PFSK-1 (cell line): ENCODE measurements around the gene GABBR2.

Experiments used
- FOXP2 ChIP-seq: optimal IDR thresholded peaks from 2 replicates; pipeline ENCODE3; 2011; ENCODE audit warnings: borderline replicate concordance, control low read depth, inconsistent platforms; ENCODE audit not compliant: insufficient read depth; ENCODE audit errors: extremely low read length, extremely low read depth
- POLR2AphosphoS5 ChIP-seq: IDR thresholded peaks from 2 replicates; pipeline ENCODE4 v1.6.1; 2012; ENCODE audit warnings: low read depth, mild to moderate bottlenecking, control low read depth, low read length, moderate library complexity
- REST ChIP-seq, 2 experiments: IDR thresholded peaks; 2 replicates each; pipeline versions ENCODE4 v1.6.1 to v1.8.0; 2011 to 2012; ENCODE audit warnings: low read depth in 2 of 2, low read length in 2 of 2, control low read depth in 1 of 2, inconsistent platforms in 1 of 2, mild to moderate bottlenecking in 1 of 2, moderate library complexity in 1 of 2; ENCODE audit not compliant: insufficient read depth in 1 of 2
- SIN3A ChIP-seq: IDR thresholded peaks from 2 replicates; pipeline ENCODE4 v1.6.1; 2012; ENCODE audit warnings: mild to moderate bottlenecking, low read length, moderate library complexity, borderline replicate concordance; ENCODE audit not compliant: insufficient read depth
- TAF1 ChIP-seq: IDR thresholded peaks from 2 replicates; pipeline ENCODE4 v1.6.1; 2012; ENCODE audit warnings: low read length, control low read depth, borderline replicate concordance; ENCODE audit not compliant: insufficient read depth

The GABBR2 gene

GRCh38 chr9:98559561-98559960, 149.2 kb downstream of the GABBR2 start:
- TF ChIP-seq FOXP2, result no peak

- TF ChIP-seq FOXP2 (no peak), SIN3A (no peak), TAF1 (no peak)
These were observed 150.2 kb downstream of the GABBR2 start for GRCh38 chr9:98558575-98558974.

DNA sequence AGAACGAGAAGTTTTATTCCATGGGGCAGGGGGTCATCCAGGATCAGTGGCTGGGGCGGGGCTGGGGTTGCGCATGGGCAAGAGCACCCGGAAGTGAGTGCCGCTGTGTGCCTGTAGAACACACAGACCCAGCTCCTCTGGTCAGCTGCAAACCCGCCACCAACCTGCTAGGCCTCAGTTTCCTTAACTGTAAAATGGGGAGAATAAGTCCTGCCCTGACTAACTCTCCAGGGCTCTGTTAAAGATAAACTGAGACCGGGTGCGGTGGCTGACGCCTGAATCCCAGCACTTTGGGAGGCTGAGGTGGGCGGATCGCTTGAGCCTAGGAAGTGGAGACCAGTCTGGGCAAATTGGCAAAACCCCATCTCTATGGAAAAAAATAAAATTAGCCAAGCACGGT, 152.2 kb downstream of the GABBR2 start:
- TF ChIP-seq TAF1 (no peak), FOXP2 (no peak), POLR2AphosphoS5 (no peak), REST (IDR thresholded peaks at IDR 0.05; ENCODE audit: insufficient read depth in 1 of 2, low read depth in 2 of 2, low read length in 2 of 2) (no peak), SIN3A (no peak)

DNA sequence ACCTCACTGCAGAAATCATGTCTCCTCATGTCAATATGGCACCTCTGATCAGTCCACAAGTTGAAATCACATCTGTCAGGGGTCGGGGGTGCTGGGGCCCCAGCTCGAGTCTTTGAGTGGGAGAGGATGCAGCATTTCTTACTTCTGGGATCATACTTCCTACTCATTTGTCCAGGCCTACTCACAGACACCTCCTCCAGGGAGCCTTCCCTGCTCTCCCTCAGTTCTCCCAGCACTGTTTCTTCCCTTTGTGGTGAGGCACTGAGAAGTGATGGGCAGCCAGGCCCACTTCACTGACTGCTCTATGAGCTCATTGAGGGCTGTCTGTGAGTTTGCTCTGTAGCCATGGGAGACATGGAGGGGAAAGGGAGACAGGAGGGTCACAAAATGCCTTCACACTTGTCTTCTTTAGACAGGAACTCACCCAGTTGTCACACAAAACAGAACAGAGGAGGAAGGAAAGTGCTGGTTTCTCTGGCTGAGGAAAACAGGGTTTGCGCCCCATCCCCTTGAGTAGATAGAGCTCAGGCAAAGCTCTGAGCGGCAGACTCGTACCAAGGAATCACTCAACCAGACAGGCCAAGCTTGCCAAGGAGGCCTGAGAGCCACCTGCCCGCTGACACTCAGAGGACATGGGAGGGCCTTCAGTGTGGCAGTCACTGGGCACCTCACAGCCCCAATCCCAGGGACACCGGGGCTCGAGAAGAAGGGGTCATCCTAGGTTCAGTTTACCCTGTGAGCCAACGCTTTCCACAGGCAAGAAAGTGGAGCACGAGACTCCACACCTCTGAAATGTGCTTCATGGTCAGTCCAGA, 152.9 kb downstream of the GABBR2 start:
- TF ChIP-seq FOXP2 (no peak), SIN3A (no peak), TAF1 (no peak), POLR2AphosphoS5 (no peak), REST (IDR thresholded peaks at IDR 0.05; ENCODE audit: insufficient read depth in 1 of 2, low read depth in 2 of 2, low read length in 2 of 2) (no peak)

GRCh38 chr9:98554752-98555151, 154.0 kb downstream of the GABBR2 start:
- TF ChIP-seq TAF1 (no peak), REST (IDR thresholded peaks at IDR 0.05; ENCODE audit: insufficient read depth in 1 of 2, low read depth in 2 of 2, low read length in 2 of 2) (no peak), SIN3A (no peak), POLR2AphosphoS5 (no peak), FOXP2 (no peak)

GRCh38 chr9:98552331-98552730, 156.4 kb downstream of the GABBR2 start:
- TF ChIP-seq FOXP2, result no peak
- TF ChIP-seq TAF1, result no peak
- no peak for TF ChIP-seq SIN3A
- TF ChIP-seq POLR2AphosphoS5, result no peak
- no peak for TF ChIP-seq REST (IDR thresholded peaks at IDR 0.05; ENCODE audit: insufficient read depth in 1 of 2, low read depth in 2 of 2, low read length in 2 of 2)
